Measurements from ENCODE around the gene CSMD2. TPM values are rescaled to one million over a fixed set of nuclear protein-coding genes. Genes with fewer than 3 reads are reported as not detected.

The CSMD2 gene
- total RNA-seq, 2 experiments from 2014 or later, result not detected

DNA sequence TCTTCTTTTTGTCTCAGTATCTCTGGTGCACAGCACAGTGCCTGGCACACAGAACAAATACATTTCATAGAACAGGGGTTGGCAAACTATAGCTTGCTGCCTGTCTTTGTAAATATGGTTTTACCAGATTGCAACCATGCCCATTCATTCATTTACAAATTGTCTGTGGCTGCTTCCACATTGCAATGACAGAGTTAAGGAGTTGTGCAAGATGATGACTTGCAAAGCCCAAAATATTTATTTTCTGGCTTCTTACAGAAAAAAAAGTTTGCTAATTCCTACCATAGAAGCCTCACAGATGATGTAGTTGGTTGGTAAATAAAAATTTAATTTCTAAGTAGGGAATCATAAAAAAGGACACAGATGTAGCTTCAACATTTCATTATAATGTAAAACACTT lies 312.3 kb downstream of the CSMD2 start:
- DNase-seq, result no peak
- H3K4me3 Mint-ChIP-seq, result no peak overlapping the region
- H3K4me1 Mint-ChIP-seq (ENCODE audit: low read depth), result no peaks in the 10 kb centered on the region
- no peaks in the 10 kb centered on the region for H3K36me3 Mint-ChIP-seq
- ChIA-PET POLR2A (no interaction called here), CTCF (no interaction called here)
- intact Hi-C loops (cut with micrococcal nuclease), result no loop called here
- H3K27me3 Mint-ChIP-seq, result peaks cover 6% of the 10 kb centered on the region
- H3K9me3 Mint-ChIP-seq, result no peaks in the 10 kb centered on the region
- H3K27ac Mint-ChIP-seq, result no peak overlapping the region

DNA sequence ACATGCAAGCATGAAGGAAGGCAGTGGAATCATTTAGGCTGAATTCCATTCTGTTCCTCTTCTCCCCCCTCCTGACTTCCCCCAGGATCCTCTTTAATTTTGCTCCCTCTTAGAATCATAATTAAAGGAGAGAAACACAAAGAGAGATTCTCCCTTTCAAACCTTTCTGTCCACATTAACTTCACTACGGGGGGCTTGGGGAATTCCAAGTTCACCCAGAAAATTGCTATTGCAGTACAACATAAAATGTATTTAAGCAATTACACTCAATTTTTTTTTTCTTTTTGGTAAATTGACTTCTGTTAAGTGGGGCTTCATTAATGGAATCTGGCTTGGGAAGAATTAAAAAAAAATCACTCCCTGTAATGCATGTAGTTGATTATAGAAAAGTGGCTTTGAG lies 314.5 kb downstream of the CSMD2 start:
- H3K4me3 Mint-ChIP-seq, result no peak overlapping the region
- intact Hi-C loops (cut with micrococcal nuclease), result no loop called here
- CTCF ChIA-PET, result no interaction called here
- no peaks in the 10 kb centered on the region for H3K4me1 Mint-ChIP-seq (ENCODE audit: low read depth)
- H3K36me3 Mint-ChIP-seq, result no peaks in the 10 kb centered on the region
- H3K27me3 Mint-ChIP-seq, result peaks cover 6% of the 10 kb centered on the region
- no peak overlapping the region for H3K27ac Mint-ChIP-seq
- no peak for DNase-seq
- no peaks in the 10 kb centered on the region for H3K9me3 Mint-ChIP-seq
- POLR2A ChIA-PET, result no interaction called here

DNA sequence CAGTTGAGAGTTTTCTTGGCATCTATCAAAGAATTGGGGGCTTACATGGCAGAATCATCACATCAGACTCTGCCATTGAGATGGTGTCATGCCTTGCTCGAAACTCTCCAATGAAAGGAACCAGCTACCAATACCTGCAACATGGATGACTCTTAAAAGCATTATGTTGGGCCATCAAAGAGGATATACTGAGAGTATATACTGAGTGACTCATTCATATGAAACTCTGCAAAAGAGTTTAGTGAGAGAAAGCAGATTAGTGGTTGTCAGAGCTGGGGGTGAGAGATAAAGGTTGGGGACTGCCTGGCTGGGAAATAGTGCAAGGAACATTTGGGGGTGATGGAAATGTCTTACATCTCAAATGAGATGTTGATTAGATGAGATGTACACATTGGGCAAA lies 315.8 kb downstream of the CSMD2 start:
- DNase-seq, result no peak
- peaks cover 4% of the 10 kb centered on the region for H3K27me3 Mint-ChIP-seq
- H3K9me3 Mint-ChIP-seq, result no peaks in the 10 kb centered on the region
- H3K4me3 Mint-ChIP-seq, result no peak overlapping the region
- CTCF ChIA-PET, result no interaction called here
- H3K27ac Mint-ChIP-seq, result no peak overlapping the region
- intact Hi-C loops (cut with micrococcal nuclease), result no loop called here
- no peaks in the 10 kb centered on the region for H3K36me3 Mint-ChIP-seq
- H3K4me1 Mint-ChIP-seq (ENCODE audit: low read depth), result no peaks in the 10 kb centered on the region
- POLR2A ChIA-PET, result no interaction called here

DNA sequence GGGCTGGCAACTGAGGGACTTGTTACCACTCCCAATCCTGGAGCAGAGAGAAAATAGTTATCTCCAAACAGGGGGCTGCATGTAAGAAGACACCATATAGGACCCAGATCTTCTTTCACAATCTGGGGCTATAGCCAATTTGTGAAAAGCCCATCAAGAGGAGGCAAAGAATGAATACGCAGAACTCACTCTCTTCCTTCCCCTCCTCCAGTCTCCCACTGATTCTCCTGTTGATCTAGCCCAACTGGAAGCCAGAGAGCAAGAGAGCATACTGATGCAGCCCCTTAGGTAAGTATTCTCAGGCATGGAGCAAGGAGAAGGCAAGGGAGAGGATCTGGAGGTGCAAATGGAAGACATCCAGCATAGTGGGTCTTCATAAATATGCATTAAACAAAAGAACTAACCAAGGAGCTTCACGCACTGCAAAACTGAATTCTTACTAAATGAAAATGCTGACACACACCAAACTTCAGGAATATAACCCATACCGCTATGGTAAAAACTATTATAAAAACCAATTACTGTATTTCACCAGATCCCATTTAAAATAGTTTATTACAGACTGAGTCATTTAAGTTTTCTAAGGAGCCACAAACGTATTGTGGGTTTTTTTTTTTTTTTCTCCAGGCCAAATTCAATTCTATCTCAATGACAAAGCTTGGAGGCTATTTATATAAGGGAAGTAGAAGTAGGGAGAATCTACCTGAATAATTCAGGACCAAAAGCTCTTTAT lies 316.7 kb downstream of the CSMD2 start:
- DNase-seq, result no peak
- ChIA-PET CTCF (interaction anchor here (0.6 to 1.0 kb wide), 2 partner anchors 72 to 215 kb away, joined by 3 read pairs; no protein-coding TSS in a partner anchor), POLR2A (no interaction called here)
- H3K4me1 Mint-ChIP-seq (ENCODE audit: low read depth), result no peaks in the 10 kb centered on the region
- no peaks in the 10 kb centered on the region for H3K27me3 Mint-ChIP-seq
- no peaks in the 10 kb centered on the region for H3K9me3 Mint-ChIP-seq
- H3K36me3 Mint-ChIP-seq, result no peaks in the 10 kb centered on the region
- intact Hi-C loops (cut with micrococcal nuclease), result no loop called here
- no peak overlapping the region for H3K27ac Mint-ChIP-seq
- no peak overlapping the region for H3K4me3 Mint-ChIP-seq

DNA sequence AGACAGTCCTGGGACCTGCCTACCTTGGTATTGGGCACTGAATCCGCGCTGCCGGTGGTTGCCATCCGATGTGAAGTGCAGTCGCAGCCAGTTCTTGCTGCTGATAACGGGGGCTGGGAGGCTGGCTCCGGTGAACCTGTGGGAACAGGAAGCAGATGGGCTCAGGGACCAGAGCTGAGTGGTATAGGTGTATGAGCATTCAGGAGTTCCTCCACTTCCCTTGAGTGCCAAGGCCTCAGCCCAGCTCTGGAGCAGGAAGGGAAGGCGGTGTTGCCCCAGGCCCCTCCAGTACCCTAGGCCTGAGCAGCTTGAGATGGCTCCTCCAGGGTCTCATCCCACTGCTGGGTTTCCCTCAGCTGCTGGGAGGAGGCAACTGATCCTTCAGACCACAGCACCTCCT lies 318.2 kb downstream of the CSMD2 start:
- Mint-ChIP-seq H3K36me3 (no peaks in the 10 kb centered on the region), H3K4me1 (ENCODE audit: low read depth) (no peaks in the 10 kb centered on the region), H3K27me3 (no peaks in the 10 kb centered on the region), H3K27ac (no peak overlapping the region), H3K9me3 (no peaks in the 10 kb centered on the region), H3K4me3 (no peak overlapping the region)
- intact Hi-C loops (cut with micrococcal nuclease), result no loop called here
- ChIA-PET CTCF (no interaction called here), POLR2A (no interaction called here)
- no peak for DNase-seq

DNA sequence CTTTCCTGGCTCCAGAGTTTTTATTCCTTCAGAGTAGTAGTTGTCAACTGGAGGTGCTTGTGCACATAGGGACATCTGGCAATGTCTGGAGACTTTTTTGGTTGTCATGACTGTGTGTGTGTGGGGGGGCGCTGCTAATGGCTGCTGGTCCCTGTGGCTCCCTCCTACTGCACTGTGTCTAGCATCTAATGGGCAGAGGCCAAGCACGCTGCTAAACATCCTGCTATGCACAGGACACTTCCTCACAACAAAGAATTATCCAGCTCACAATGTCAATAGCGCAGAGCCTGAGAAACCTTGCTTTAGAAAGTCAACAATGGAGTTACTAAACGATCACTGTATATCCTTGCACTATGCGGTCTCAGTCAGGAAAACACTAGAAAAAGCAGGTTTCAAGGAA lies 320.9 kb downstream of the CSMD2 start:
- CTCF ChIA-PET, result no interaction called here

DNA sequence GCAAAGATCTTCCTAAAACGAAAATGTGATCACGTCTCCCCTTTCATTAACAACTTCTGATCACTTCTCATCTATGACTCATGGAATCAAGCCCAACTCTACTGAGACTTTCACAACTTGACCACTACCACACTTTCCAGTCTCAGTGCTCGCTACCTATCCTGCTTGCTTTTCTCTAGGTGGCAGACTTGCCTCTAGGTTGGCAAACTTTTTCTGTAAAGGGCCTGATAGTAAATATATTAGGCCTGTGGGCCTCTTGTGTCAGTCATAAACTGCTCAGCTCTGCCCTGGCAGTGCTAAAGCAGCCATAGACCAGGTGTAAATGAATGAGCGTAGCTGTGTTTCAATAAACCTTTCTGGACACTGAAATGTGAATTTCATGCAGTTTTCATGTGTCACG lies 322.7 kb downstream of the CSMD2 start:
- H3K27ac Mint-ChIP-seq, result no peak overlapping the region
- ChIA-PET CTCF (no interaction called here), POLR2A (no interaction called here)
- intact Hi-C loops (cut with micrococcal nuclease), result no loop called here
- H3K4me1 Mint-ChIP-seq (ENCODE audit: low read depth), result no peaks in the 10 kb centered on the region
- H3K27me3 Mint-ChIP-seq, result peaks cover 6% of the 10 kb centered on the region
- H3K9me3 Mint-ChIP-seq, result no peaks in the 10 kb centered on the region
- DNase-seq, result no peak
- no peak overlapping the region for H3K4me3 Mint-ChIP-seq
- no peaks in the 10 kb centered on the region for H3K36me3 Mint-ChIP-seq

More for the DNA sequence above, 320.9 kb downstream of the CSMD2 start:
- POLR2A ChIA-PET, result no interaction called here
- H3K4me3 Mint-ChIP-seq, result no peak overlapping the region
- H3K36me3 Mint-ChIP-seq, result no peaks in the 10 kb centered on the region
- no peak overlapping the region for H3K27ac Mint-ChIP-seq
- no peak for DNase-seq
- intact Hi-C loops (cut with micrococcal nuclease), result no loop called here
- H3K27me3 Mint-ChIP-seq, result no peaks in the 10 kb centered on the region
- no peaks in the 10 kb centered on the region for H3K4me1 Mint-ChIP-seq (ENCODE audit: low read depth)
- H3K9me3 Mint-ChIP-seq, result no peaks in the 10 kb centered on the region

DNA sequence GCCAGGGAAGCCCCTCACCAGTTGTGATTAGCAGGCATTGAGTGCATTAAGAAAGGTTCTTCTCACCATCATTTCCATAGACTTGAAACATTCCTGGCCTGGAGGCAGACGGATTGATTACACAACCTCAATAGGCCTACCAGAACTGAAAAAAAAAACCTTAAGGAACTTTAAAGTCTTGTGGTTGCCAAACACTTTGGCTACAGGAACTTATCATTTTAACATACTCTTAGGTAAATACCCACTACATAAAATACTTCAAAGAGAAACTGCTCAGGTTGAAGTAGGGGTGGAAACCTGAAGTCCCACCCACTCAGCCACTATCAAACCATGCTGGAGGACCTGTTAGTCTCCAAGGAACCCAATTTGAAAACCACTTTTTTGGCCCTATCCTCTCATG lies 323.5 kb downstream of the CSMD2 start:
- ChIA-PET CTCF (no interaction called here), POLR2A (no interaction called here)
- no peak for DNase-seq
- no peaks in the 10 kb centered on the region for H3K36me3 Mint-ChIP-seq
- no peak overlapping the region for H3K27ac Mint-ChIP-seq
- H3K27me3 Mint-ChIP-seq, result peaks cover 6% of the 10 kb centered on the region
- H3K4me3 Mint-ChIP-seq, result no peak overlapping the region
- intact Hi-C loops (cut with micrococcal nuclease), result no loop called here
- no peaks in the 10 kb centered on the region for H3K4me1 Mint-ChIP-seq (ENCODE audit: low read depth)
- no peaks in the 10 kb centered on the region for H3K9me3 Mint-ChIP-seq

DNA sequence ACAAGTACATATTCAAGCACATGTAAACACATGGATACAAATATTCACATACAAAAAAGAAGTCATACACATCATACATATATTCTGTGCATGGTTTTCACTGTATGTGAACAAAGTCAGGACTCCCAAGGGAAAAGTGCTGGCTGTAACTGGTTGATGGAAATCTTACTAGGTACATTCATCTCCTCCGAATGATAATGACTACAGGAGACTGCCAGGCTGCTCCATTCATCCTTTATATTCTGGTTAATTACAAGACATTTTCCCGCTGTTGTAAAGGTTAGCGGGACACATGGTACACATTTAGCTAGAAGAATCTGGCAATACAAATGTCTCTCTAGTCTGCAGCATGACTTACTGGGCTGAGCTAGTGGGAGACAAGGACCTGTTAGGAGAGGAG lies 327.4 kb downstream of the CSMD2 start:
- no peak for DNase-seq
- Mint-ChIP-seq H3K27ac (no peak overlapping the region), H3K4me3 (no peak overlapping the region), H3K27me3 (peaks cover 6% of the 10 kb centered on the region), H3K36me3 (no peaks in the 10 kb centered on the region), H3K9me3 (no peaks in the 10 kb centered on the region), H3K4me1 (ENCODE audit: low read depth) (no peaks in the 10 kb centered on the region)
- CTCF ChIA-PET, result no interaction called here
- POLR2A ChIA-PET, result no interaction called here
- intact Hi-C loops (cut with micrococcal nuclease), result no loop called here

DNA sequence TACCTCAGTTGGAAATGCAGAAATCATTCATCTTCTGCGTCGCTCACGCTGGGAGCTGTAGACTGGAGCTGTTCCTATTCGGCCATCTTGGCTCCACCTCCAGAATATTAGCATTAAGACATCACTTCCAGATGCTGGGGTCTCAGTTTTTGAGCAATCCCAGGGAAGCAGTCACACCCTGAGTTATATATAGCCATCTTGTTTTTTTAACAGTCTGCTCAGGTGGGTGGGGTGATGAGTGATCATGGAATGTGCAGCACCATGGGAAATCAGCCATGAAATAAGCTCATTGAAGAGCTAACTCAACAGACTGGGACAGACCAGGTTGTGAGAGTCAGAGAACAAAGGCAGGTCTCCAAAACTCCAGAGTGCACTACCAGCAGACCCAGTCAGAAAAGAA lies 328.1 kb downstream of the CSMD2 start:
- no peaks in the 10 kb centered on the region for H3K9me3 Mint-ChIP-seq
- H3K27me3 Mint-ChIP-seq, result peaks cover 6% of the 10 kb centered on the region
- no peak overlapping the region for H3K4me3 Mint-ChIP-seq
- POLR2A ChIA-PET, result no interaction called here
- H3K27ac Mint-ChIP-seq, result no peak overlapping the region
- H3K36me3 Mint-ChIP-seq, result no peaks in the 10 kb centered on the region
- no peak for DNase-seq
- H3K4me1 Mint-ChIP-seq (ENCODE audit: low read depth), result no peaks in the 10 kb centered on the region
- CTCF ChIA-PET, result no interaction called here
- intact Hi-C loops (cut with micrococcal nuclease), result no loop called here

DNA sequence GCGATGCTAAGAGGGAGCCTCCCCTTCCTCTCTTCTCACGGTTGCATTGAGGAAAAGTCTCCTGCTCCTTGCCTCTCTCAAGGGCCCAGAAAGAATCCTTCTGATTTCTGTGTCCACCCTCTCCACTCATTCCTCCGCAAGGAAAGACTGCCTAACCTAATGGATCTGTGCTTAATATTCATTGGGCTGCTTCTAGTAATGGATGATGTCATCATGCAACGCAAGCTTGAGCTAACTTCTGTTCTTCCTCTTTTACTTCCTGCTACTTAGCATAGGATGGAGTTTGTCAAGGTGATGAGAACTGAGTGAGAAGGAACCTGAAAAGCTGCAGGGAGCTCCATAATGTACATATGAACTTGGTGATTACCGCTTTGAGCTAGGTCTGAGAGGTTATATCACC lies 336.4 kb downstream of the CSMD2 start:
- Mint-ChIP-seq H3K4me3 (no peak overlapping the region), H3K27ac (no peak overlapping the region), H3K27me3 (peaks cover 17% of the 10 kb centered on the region), H3K4me1 (ENCODE audit: low read depth) (no peaks in the 10 kb centered on the region), H3K36me3 (no peaks in the 10 kb centered on the region), H3K9me3 (no peaks in the 10 kb centered on the region)
- POLR2A ChIA-PET, result no interaction called here
- CTCF ChIA-PET, result no interaction called here
- intact Hi-C loops (cut with micrococcal nuclease), result no loop called here
- no peak for DNase-seq

DNA sequence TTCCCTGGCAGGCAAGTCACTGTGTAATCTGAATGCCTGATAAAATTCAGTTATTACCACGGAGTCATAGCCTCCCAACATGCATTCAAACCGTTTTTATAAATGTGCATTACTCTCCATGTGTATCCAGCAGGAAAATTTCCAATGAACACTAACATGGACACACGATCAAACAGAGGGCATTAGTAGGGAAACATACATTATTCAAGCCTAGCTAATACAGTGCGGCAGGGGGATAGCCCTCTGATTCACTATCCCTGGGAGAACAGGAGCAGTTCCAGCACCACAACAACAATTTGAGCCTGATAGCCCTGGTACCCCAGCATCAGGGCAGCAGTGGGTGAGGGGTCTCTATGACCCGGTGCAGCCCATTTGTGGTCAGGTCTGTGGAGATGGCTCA lies 337.0 kb downstream of the CSMD2 start:
- ChIA-PET POLR2A (no interaction called here), CTCF (no interaction called here)
- Mint-ChIP-seq H3K27me3 (peaks cover 19% of the 10 kb centered on the region), H3K9me3 (no peaks in the 10 kb centered on the region), H3K4me1 (ENCODE audit: low read depth) (no peaks in the 10 kb centered on the region), H3K36me3 (no peaks in the 10 kb centered on the region), H3K4me3 (no peak overlapping the region), H3K27ac (no peak overlapping the region)
- intact Hi-C loops (cut with micrococcal nuclease), result no loop called here
- DNase-seq, result no peak

DNA sequence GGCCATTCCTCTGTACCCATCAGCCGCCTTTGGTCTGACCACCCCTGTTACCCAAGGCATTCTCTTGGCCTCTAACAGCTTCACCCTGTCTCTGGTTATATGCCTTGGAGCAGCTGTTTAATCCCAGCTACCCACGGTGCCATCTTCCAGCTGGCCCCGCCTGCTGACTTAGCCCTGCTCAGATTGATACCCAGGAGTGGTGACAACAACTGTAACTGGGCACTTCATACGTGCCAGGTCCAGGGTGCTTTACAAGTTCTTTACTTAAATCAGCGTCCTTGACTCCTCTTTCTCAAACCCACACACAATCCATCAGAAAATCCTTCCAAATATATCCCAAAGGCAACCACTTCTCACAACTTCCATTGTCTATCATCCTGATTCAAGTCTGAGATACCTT lies 338.3 kb downstream of the CSMD2 start:
- Mint-ChIP-seq H3K27ac (no peak overlapping the region), H3K4me3 (no peak overlapping the region), H3K9me3 (no peaks in the 10 kb centered on the region), H3K4me1 (ENCODE audit: low read depth) (no peaks in the 10 kb centered on the region), H3K27me3 (peaks cover 22% of the 10 kb centered on the region), H3K36me3 (no peaks in the 10 kb centered on the region)
- DNase-seq, result no peak
- intact Hi-C loops (cut with micrococcal nuclease), result no loop called here
- CTCF ChIA-PET, result no interaction called here
- POLR2A ChIA-PET, result no interaction called here

DNA sequence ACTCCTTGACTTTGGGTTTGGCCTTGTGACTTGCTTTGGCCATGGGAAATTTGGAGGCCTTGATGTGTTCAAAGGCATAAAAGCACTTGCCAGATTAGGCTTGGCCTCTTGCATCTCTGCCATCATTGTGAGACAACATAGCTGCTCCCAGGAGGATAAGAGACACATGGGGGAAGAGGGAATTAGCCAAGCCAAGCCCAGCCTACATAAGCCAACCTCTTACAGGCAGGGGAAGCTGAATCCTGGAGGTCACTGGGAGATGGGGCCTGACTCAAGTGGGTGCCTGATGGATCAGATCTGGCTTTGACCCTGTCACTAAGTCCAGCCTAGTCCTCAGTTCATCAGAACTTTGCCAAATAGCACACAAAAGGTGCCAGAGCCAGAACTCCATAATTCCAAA lies 338.7 kb downstream of the CSMD2 start:
- Mint-ChIP-seq H3K4me1 (ENCODE audit: low read depth) (no peaks in the 10 kb centered on the region), H3K4me3 (no peak overlapping the region), H3K27me3 (peaks cover 24% of the 10 kb centered on the region), H3K9me3 (no peaks in the 10 kb centered on the region), H3K27ac (no peak overlapping the region), H3K36me3 (no peaks in the 10 kb centered on the region)
- ChIA-PET CTCF (no interaction called here), POLR2A (no interaction called here)
- intact Hi-C loops (cut with micrococcal nuclease), result no loop called here
- no peak for DNase-seq

All from activated CD4-positive, alpha-beta memory T cell treated with anti-CD3 and anti-CD28 coated beads for 36 hours (primary cell).